NCI-H748 (cell line): ENCODE data around the gene PCDHGC5.

Experiments
- DNase-seq: peaks from one replicate; lab custom pipeline; 2025; ENCODE audit not compliant: unreplicated experiment; lab: John Stamatoyannopoulos, UW

Gene PCDHGC5

GRCh38 chr5:141528291-141528984 lies 39.6 kb downstream of the PCDHGC5 start:
- DNase-seq, result no peak

GRCh38 chr5:141529002-141529401 lies 40.1 kb downstream of the PCDHGC5 start:
- DNase-seq, result no peak

GRCh38 chr5:141529873-141530272 lies 41.0 kb downstream of the PCDHGC5 start:
- no peak for DNase-seq

GRCh38 chr5:141532726-141533125 lies 43.8 kb downstream of the PCDHGC5 start:
- DNase-seq, result no peak

GRCh38 chr5:141533897-141534296 lies 45.0 kb downstream of the PCDHGC5 start:
- DNase-seq, result no peak

GRCh38 chr5:141534492-141535213 lies 45.8 kb downstream of the PCDHGC5 start:
- DNase-seq, result no peak
